ENCODE results near the gene HSPA1B. TPM values are rescaled to one million over a fixed set of nuclear protein-coding genes. Genes with fewer than 3 reads are reported as not detected.

The HSPA1B gene
- total and polyA plus RNA-seq, 2 donors (not counting 1 experiment from before 2014, with no cell fraction given), result 79.2 to 145 TPM

GRCh38 chr6:31825553-31825952 is 2.0 kb upstream of the HSPA1B start:
- no peaks in the 10 kb centered on the region for H3K36me3 ChIP-seq (replicated peaks in 1 of 2; ENCODE audit: control extremely low read depth in 1 of 2, control insufficient read depth in 1 of 2, extremely low read depth in 1 of 2, insufficient read depth in 2 of 2, low read length in 1 of 2)
- no peak overlapping the region for H3K4me2 ChIP-seq (replicated peaks; ENCODE audit: low read depth, low read length, poor library complexity, severe bottlenecking)
- H3K27me3 ChIP-seq (replicated peaks in 1 of 4; ENCODE audit: control extremely low read depth in 1 of 4, control insufficient read depth in 3 of 4, insufficient read depth in 4 of 4, low read length in 3 of 4), result no peaks in the 10 kb centered on the region
- no peak overlapping the region for H3K4me3 ChIP-seq (ENCODE audit: control extremely low read depth in 1 of 5, extremely low read depth in 1 of 5, insufficient read depth in 1 of 5, low read depth in 2 of 5, low read length in 4 of 5)
- peak overlapping the region; percentile 96 for H3K27ac Mint-ChIP-seq
- ATAC-seq (ENCODE audit: low read depth) (no peak), DNase-seq (no peak)
- H3K27me3 Mint-ChIP-seq, result no peaks in the 10 kb centered on the region
- H3K4me1 Mint-ChIP-seq, result peaks cover 36% of the 10 kb centered on the region
- no peak overlapping the region for H2AFZ ChIP-seq (ENCODE audit: insufficient read depth, low read depth, low read length, poor library complexity, severe bottlenecking)
- H3K4me1 ChIP-seq (ENCODE audit: control insufficient read depth in 2 of 2, insufficient read depth in 2 of 2, low read length in 2 of 2), result peaks cover 22 to 43% of the 10 kb centered on the region in 2 donors
- WGBS (ENCODE audit: insufficient coverage), result no CpG with 5 or more reads among the region's 4 CpGs
- H3K9me3 ChIP-seq (ENCODE audit: control extremely low read depth in 1 of 3, control insufficient read depth in 2 of 3, insufficient read depth in 1 of 3, low read length in 2 of 3), result no peaks in the 10 kb centered on the region
- H3K9me3 Mint-ChIP-seq (ENCODE audit: insufficient read depth), result no peaks in the 10 kb centered on the region
- H3K27ac ChIP-seq (ENCODE audit: low read length in 2 of 2), result no peak overlapping the region
- H3K9ac ChIP-seq (ENCODE audit: low read length), result no peak overlapping the region
- ChIA-PET CTCF (interaction anchor here (1.1 kb wide), 1 partner anchor 11 kb away, joined by 3 read pairs; the partner anchor contains the start of genes HSPA1A and HSPA1L), POLR2A (interaction anchor here (1.5 kb wide), 1 partner anchor 10 kb away, joined by 4 read pairs; no protein-coding TSS in a partner anchor)
- peak overlapping the region; percentile 26 for H3K4me3 Mint-ChIP-seq
- TF ChIP-seq CTCF (IDR thresholded peaks at IDR 0.05) (no peak), EZH2 (IDR thresholded peaks at IDR 0.05; ENCODE audit: borderline replicate concordance, insufficient read depth, low read depth, low read length, poor library complexity, severe bottlenecking) (no peak)
- peaks cover 4% of the 10 kb centered on the region for H3K79me2 ChIP-seq (ENCODE audit: control insufficient read depth, insufficient read depth, low read length)
- intact Hi-C loops (cut with micrococcal nuclease), result no loop called here
- peaks cover 5% of the 10 kb centered on the region for H4K20me1 ChIP-seq (ENCODE audit: control insufficient read depth, insufficient read depth, low read length, poor library complexity, severe bottlenecking)

- Histone ChIP-seq H3K4me3 (ENCODE audit: control extremely low read depth in 1 of 5, extremely low read depth in 1 of 5, insufficient read depth in 1 of 5, low read depth in 2 of 5, low read length in 4 of 5) (peak overlapping the region; percentile 69 to 93 (median 80)), H3K4me1 (ENCODE audit: control insufficient read depth in 2 of 2, insufficient read depth in 2 of 2, low read length in 2 of 2) (peaks cover 22 to 42% of the 10 kb centered on the region in 2 donors), H4K20me1 (ENCODE audit: control insufficient read depth, insufficient read depth, low read length, poor library complexity, severe bottlenecking) (peaks cover 5% of the 10 kb centered on the region), H3K4me2 (replicated peaks; ENCODE audit: low read depth, low read length, poor library complexity, severe bottlenecking) (peak overlapping the region; percentile 87), H3K27me3 (replicated peaks in 1 of 4; ENCODE audit: control extremely low read depth in 1 of 4, control insufficient read depth in 3 of 4, insufficient read depth in 4 of 4, low read length in 3 of 4) (no peaks in the 10 kb centered on the region), H3K27ac (ENCODE audit: low read length in 2 of 2) (peak overlapping the region; percentile 87 to 89), H3K9ac (ENCODE audit: low read length) (peak overlapping the region; percentile 79), H2AFZ (ENCODE audit: insufficient read depth, low read depth, low read length, poor library complexity, severe bottlenecking) (peak overlapping the region; percentile 80), H3K79me2 (ENCODE audit: control insufficient read depth, insufficient read depth, low read length) (peaks cover 16% of the 10 kb centered on the region), H3K9me3 (ENCODE audit: control extremely low read depth in 1 of 3, control insufficient read depth in 2 of 3, insufficient read depth in 1 of 3, low read length in 2 of 3) (no peaks in the 10 kb centered on the region), H3K36me3 (replicated peaks in 1 of 2; ENCODE audit: control extremely low read depth in 1 of 2, control insufficient read depth in 1 of 2, extremely low read depth in 1 of 2, insufficient read depth in 2 of 2, low read length in 1 of 2) (no peaks in the 10 kb centered on the region)
- TF ChIP-seq EZH2 (IDR thresholded peaks at IDR 0.05; ENCODE audit: borderline replicate concordance, insufficient read depth, low read depth, low read length, poor library complexity, severe bottlenecking) (no peak), CTCF (IDR thresholded peaks at IDR 0.05) (no peak)
- WGBS (ENCODE audit: insufficient coverage), result 3% methylated on average over 11 of the region's 13 CpGs
- DNase-seq, result no peak
- Mint-ChIP-seq H3K4me1 (peaks cover 37% of the 10 kb centered on the region), H3K27me3 (no peaks in the 10 kb centered on the region), H3K4me3 (peak overlapping the region; percentile 85), H3K27ac (peak overlapping the region; percentile 96), H3K9me3 (ENCODE audit: insufficient read depth) (no peaks in the 10 kb centered on the region)
- intact Hi-C loops (cut with micrococcal nuclease), result no loop called here
- ChIA-PET CTCF (interaction anchor here (0.9 to 2.0 kb wide), 5 partner anchors 12 to 275 kb away, joined by 3 to 13 read pairs (median 5); partner anchors contain the start of genes DDAH2, HSPA1A, HSPA1L and VARS1), POLR2A (interaction anchor here (0.6 to 1.7 kb wide), 10 partner anchors 8 to 666 kb away, joined by 3 to 7 read pairs (median 4); partner anchors contain the start of genes ABHD16A, BAG6, HSPA1A and HSPA1L)
- ATAC-seq (ENCODE audit: low read depth), result peak; percentile 12
Measured at GRCh38 chr6:31826793-31827285, 699 bp upstream of the HSPA1B start.

Data from B cell (primary cell).